Measurements from ENCODE around the gene TBX6.

Gene TBX6

GRCh38 chr16:30095166-30096078 lies 3.7 kb upstream of the TBX6 start:
- H3K9me3 Mint-ChIP-seq = peaks cover 38% of the 10 kb centered on the region

GRCh38 chr16:30094541-30095165 lies 2.9 kb upstream of the TBX6 start:
- DNase-seq = peak; percentile 72
- Mint-ChIP-seq H3K36me3 (ENCODE audit: low read depth) (peaks cover 27% of the 10 kb centered on the region), H3K9me3 (peaks cover 32% of the 10 kb centered on the region), H3K4me3 (peak overlapping the region; percentile 81), H3K27ac (peak overlapping the region; percentile 97), H3K4me1 (peaks cover 60% of the 10 kb centered on the region), H3K27me3 (ENCODE audit: low read depth, poor library complexity) (peaks cover 10% of the 10 kb centered on the region)
- TF ChIP-seq CTCF (IDR thresholded peaks at IDR 0.05) = no peak

More at GRCh38 chr16:30095166-30096078, 3.7 kb upstream of the TBX6 start:
- no peak for DNase-seq
- H3K36me3 Mint-ChIP-seq (ENCODE audit: low read depth) = peaks cover 35% of the 10 kb centered on the region
- peaks cover 10% of the 10 kb centered on the region for H3K27me3 Mint-ChIP-seq (ENCODE audit: low read depth, poor library complexity)
- H3K4me1 Mint-ChIP-seq = peaks cover 53% of the 10 kb centered on the region
- no peak for TF ChIP-seq CTCF (IDR thresholded peaks at IDR 0.05)
- H3K4me3 Mint-ChIP-seq = peak overlapping the region; percentile 81
- H3K27ac Mint-ChIP-seq = peak overlapping the region; percentile 97

GRCh38 chr16:30092373-30093010 lies 768 bp upstream of the TBX6 start:
- DNase-seq = peak; percentile 71
- Mint-ChIP-seq H3K4me3 (peak overlapping the region; percentile 85), H3K27me3 (ENCODE audit: low read depth, poor library complexity) (peaks cover 10% of the 10 kb centered on the region), H3K4me1 (peaks cover 73% of the 10 kb centered on the region), H3K36me3 (ENCODE audit: low read depth) (peaks cover 17% of the 10 kb centered on the region), H3K9me3 (peaks cover 13% of the 10 kb centered on the region), H3K27ac (peak overlapping the region; percentile 78)
- TF ChIP-seq CTCF (IDR thresholded peaks at IDR 0.05) = peak; percentile 25

GRCh38 chr16:30090610-30091331 lies 953 bp downstream of the TBX6 start:
- H3K9me3 Mint-ChIP-seq = no peaks in the 10 kb centered on the region
- peak overlapping the region; percentile 59 for H3K4me3 Mint-ChIP-seq
- DNase-seq = no peak
- H3K4me1 Mint-ChIP-seq = peaks cover 70% of the 10 kb centered on the region
- peaks cover 6% of the 10 kb centered on the region for H3K27me3 Mint-ChIP-seq (ENCODE audit: low read depth, poor library complexity)
- no peak for TF ChIP-seq CTCF (IDR thresholded peaks at IDR 0.05)
- H3K27ac Mint-ChIP-seq = peak overlapping the region; percentile 96
- H3K36me3 Mint-ChIP-seq (ENCODE audit: low read depth) = peaks cover 16% of the 10 kb centered on the region

GRCh38 chr16:30088832-30089624 lies 2.7 kb downstream of the TBX6 start:
- Mint-ChIP-seq H3K4me1 (peaks cover 58% of the 10 kb centered on the region), H3K36me3 (ENCODE audit: low read depth) (peaks cover 19% of the 10 kb centered on the region), H3K27ac (peak overlapping the region; percentile 96), H3K27me3 (ENCODE audit: low read depth, poor library complexity) (peaks cover 6% of the 10 kb centered on the region), H3K9me3 (no peaks in the 10 kb centered on the region), H3K4me3 (peak overlapping the region; percentile 47)
- no peak for DNase-seq
- TF ChIP-seq CTCF (IDR thresholded peaks at IDR 0.05) = no peak

Data from nephron progenitor cell (in vitro differentiated cells).